ENCODE measurements around the gene ZNF384.

- TF ChIP-seq TAF1 (conservative IDR thresholded peaks at IDR 0.05) (no peak), SP1 (IDR thresholded peaks at IDR 0.05) (no peak), CTCF (IDR thresholded peaks at IDR 0.05; ENCODE audit: low read depth, low read length, missing input control) (no peak), YY1 (IDR thresholded peaks at IDR 0.05) (no peak), GABPA (IDR thresholded peaks at IDR 0.05 in 1 of 2, conservative IDR thresholded peaks at IDR 0.05 in 1 of 2) (peak in 1 of 2 donors; percentile 54), REST (IDR thresholded peaks at IDR 0.05) (no peak), RAD21 (IDR thresholded peaks at IDR 0.05) (no peak), EGR1 (IDR thresholded peaks at IDR 0.05; ENCODE audit: low read depth in 2 of 2) (no peak), MAX (IDR thresholded peaks at IDR 0.05) (no peak), JUND (IDR thresholded peaks at IDR 0.05) (no peak), NR2F2 (IDR thresholded peaks at IDR 0.05) (no peak), ZBTB33 (IDR thresholded peaks at IDR 0.05) (no peak), FOXA1 (IDR thresholded peaks at IDR 0.05) (no peak), RXRA (IDR thresholded peaks at IDR 0.05) (no peak)
Observed at GRCh38 chr12:6688543-6688998, 604 bp downstream of the ZNF384 start.

Measured in liver (tissue), 3 donors.